ENCODE data around the gene CDC42BPA.

DNA sequence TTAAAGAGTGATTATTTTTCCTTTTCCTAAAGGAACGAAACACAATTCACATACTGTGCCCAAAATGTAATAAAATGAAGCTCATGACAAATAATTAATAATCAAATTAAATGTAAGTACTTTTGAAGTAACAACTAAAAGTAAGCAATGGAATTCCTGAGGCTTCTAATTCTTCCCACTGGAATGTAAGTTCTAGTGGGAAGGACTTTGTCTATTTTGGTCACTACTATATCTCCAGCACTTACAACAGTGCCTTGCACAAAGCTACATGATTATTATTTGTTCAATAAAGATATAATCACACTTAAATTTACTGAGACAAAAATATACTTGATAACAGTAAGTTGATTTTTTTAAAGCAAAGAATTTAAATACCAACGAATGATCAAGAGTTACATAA, 249.4 kb downstream of the CDC42BPA start:
- TF ChIP-seq POLR2AphosphoS5 (IDR thresholded peaks at IDR 0.05; ENCODE audit: low read depth, low read length) (no peak), FOXP2 (optimal IDR thresholded peaks at IDR 0.05; ENCODE audit: borderline replicate concordance, extremely low read depth, extremely low read length, insufficient read depth) (no peak), SIN3A (IDR thresholded peaks at IDR 0.05; ENCODE audit: borderline replicate concordance, insufficient read depth, low read length) (no peak)
- TF ChIP-seq, protein P1, sequence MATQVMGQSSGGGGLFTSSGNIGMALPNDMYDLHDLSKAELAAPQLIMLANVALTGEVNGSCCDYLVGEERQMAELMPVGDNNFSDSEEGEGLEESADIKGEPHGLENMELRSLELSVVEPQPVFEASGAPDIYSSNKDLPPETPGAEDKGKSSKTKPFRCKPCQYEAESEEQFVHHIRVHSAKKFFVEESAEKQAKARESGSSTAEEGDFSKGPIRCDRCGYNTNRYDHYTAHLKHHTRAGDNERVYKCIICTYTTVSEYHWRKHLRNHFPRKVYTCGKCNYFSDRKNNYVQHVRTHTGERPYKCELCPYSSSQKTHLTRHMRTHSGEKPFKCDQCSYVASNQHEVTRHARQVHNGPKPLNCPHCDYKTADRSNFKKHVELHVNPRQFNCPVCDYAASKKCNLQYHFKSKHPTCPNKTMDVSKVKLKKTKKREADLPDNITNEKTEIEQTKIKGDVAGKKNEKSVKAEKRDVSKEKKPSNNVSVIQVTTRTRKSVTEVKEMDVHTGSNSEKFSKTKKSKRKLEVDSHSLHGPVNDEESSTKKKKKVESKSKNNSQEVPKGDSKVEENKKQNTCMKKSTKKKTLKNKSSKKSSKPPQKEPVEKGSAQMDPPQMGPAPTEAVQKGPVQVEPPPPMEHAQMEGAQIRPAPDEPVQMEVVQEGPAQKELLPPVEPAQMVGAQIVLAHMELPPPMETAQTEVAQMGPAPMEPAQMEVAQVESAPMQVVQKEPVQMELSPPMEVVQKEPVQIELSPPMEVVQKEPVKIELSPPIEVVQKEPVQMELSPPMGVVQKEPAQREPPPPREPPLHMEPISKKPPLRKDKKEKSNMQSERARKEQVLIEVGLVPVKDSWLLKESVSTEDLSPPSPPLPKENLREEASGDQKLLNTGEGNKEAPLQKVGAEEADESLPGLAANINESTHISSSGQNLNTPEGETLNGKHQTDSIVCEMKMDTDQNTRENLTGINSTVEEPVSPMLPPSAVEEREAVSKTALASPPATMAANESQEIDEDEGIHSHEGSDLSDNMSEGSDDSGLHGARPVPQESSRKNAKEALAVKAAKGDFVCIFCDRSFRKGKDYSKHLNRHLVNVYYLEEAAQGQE (IDR thresholded peaks at IDR 0.05; ENCODE audit: insufficient read depth in 1 of 2, low read depth in 2 of 2, low read length in 2 of 2) = no peak
